Measurements from ENCODE around the gene KLC3. TPM values are rescaled to one million over a fixed set of nuclear protein-coding genes. Genes with fewer than 3 reads are reported as not detected.

Gene KLC3
- total RNA-seq, 1 donor from 2014 or later = not detected

DNA sequence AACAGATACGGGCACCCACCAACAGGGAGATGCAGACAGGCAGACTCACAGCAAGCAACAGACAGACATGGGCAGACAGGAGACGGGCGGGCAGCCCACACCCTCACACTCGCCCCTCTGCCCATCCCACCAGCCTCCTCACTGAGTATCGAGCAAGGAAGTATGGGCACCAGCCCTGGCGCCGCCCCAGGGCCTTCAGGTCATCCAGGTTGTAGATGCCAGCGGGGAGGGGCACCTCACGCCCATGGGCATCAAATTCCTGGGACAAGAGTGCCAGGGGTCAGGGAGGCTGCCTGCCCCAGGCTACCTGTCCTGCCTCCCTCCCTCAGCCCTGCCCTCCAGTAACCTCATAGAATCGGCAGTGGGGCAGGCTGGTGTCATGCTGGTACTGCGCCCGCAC lies 24.1 kb downstream of the KLC3 start:
- TF ChIP-seq, protein P1, sequence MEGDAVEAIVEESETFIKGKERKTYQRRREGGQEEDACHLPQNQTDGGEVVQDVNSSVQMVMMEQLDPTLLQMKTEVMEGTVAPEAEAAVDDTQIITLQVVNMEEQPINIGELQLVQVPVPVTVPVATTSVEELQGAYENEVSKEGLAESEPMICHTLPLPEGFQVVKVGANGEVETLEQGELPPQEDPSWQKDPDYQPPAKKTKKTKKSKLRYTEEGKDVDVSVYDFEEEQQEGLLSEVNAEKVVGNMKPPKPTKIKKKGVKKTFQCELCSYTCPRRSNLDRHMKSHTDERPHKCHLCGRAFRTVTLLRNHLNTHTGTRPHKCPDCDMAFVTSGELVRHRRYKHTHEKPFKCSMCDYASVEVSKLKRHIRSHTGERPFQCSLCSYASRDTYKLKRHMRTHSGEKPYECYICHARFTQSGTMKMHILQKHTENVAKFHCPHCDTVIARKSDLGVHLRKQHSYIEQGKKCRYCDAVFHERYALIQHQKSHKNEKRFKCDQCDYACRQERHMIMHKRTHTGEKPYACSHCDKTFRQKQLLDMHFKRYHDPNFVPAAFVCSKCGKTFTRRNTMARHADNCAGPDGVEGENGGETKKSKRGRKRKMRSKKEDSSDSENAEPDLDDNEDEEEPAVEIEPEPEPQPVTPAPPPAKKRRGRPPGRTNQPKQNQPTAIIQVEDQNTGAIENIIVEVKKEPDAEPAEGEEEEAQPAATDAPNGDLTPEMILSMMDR (conservative IDR thresholded peaks at IDR 0.05) = no peak
- DNase-seq (ENCODE audit: low read depth, low spot score) = no peak
- no peak overlapping the region for H3K4me3 Mint-ChIP-seq
- H3K9me3 Mint-ChIP-seq = no peaks in the 10 kb centered on the region
- no peaks in the 10 kb centered on the region for H3K36me3 Mint-ChIP-seq (ENCODE audit: low read depth)
- peaks cover 12% of the 10 kb centered on the region for H3K4me1 Mint-ChIP-seq
- no peaks in the 10 kb centered on the region for H3K27me3 Mint-ChIP-seq (ENCODE audit: low read depth)
- H3K27ac Mint-ChIP-seq (ENCODE audit: unreplicated experiment) = peak overlapping the region; percentile 67

DNA sequence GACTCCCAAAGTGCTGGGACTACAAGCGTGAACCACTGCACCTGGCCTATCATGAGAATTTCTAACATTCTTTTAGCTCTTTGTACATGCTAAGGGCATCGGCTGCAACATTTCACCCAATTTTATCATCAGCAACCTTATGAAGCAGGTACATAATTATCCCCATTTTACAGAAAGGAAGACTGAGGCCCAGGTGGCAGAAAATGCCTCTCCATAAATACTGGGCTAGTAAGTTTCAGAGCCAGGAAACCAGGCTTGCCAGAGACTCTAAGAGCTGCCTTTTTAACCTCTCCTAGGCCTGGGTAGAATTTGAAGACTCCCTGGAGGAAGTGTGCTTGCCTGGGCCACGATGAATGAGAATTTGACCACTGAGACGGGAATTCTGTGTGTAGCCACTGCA lies 27.6 kb downstream of the KLC3 start:
- peaks cover 22% of the 10 kb centered on the region for H3K4me1 Mint-ChIP-seq
- no peak overlapping the region for H3K27ac Mint-ChIP-seq (ENCODE audit: unreplicated experiment)
- no peaks in the 10 kb centered on the region for H3K36me3 Mint-ChIP-seq (ENCODE audit: low read depth)
- no peak for DNase-seq (ENCODE audit: low read depth, low spot score)
- H3K4me3 Mint-ChIP-seq = peak overlapping the region; percentile 20
- H3K27me3 Mint-ChIP-seq (ENCODE audit: low read depth) = no peaks in the 10 kb centered on the region
- H3K9me3 Mint-ChIP-seq = no peaks in the 10 kb centered on the region
- TF ChIP-seq, protein P1 (conservative IDR thresholded peaks at IDR 0.05) = no peak

DNA sequence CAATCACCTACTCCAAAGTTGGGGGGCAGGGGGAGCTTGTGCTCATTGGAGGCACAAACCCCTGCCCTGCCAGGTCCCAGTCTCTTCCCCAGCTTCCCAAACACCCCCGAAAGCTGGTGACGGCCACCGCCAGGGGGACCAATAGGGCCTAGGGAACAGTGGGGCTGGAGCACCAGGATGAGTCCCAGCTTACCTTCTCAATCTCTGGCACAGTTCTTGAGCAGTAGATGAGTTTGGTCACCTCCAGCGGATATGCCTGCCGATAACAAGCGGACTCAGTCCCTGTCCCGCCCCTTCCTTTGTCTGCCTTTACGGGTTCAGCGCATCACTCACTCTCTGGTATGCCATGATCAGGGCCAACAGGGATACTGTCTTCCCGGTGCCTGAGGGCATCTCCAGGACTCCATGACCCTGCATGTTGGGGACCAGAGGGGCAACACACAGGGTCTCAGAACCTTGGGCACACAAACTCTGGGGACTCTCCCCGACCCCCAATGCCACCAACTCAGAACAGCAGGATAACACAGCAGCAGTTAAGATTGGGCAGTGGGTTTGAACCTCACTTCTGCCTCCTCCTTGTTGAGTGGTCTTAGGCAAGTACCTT lies 28.3 kb downstream of the KLC3 start:
- Mint-ChIP-seq H3K27ac (ENCODE audit: unreplicated experiment) (peak overlapping the region; percentile 12), H3K27me3 (ENCODE audit: low read depth) (no peaks in the 10 kb centered on the region), H3K4me1 (peaks cover 22% of the 10 kb centered on the region), H3K4me3 (peak overlapping the region; percentile 86), H3K36me3 (ENCODE audit: low read depth) (no peaks in the 10 kb centered on the region), H3K9me3 (no peaks in the 10 kb centered on the region)
- TF ChIP-seq, protein P1 (conservative IDR thresholded peaks at IDR 0.05) = no peak
- no peak for DNase-seq (ENCODE audit: low read depth, low spot score)

DNA sequence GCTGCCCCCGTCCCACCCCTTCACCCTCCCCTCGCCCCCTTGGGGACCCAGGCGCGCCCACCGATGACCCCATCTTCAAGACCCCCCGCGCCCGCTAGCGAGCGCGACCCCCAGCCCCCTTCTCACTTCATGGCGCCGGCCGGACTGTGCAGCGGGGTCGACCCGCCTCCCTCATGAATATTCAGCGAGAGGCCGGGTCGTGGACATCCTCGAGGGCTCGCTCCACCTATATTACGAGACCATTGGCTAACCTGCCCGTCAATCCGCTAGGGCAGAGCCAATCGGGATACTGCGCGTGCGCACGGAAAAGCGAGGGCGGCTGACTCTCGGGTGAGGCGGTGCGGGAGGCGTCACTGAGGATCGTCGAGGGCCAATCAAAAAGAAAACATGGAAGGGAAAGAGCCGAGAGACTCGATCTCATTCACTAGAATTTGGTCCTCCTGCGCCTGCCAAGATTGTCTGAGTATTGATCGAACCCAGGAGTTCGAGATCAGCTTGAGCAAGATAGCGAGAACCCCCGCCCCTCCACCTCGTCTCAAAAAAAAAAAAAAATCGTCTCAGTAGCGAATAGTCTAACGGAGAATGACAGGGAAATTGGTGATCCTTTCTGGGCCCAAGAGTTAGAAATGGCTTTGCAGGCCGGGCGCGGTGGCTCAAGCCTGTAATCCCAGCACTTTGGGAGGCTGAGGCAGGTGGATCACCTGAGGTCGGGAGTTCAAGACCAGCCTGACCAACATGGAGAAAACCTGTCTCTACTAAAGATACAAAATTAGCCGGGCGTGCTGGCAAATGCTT lies 30.1 kb downstream of the KLC3 start, which contains the start of gene ERCC2:
TSS of gene ERCC2 (minus strand) at position 164 of the 795 bp plus-strand sequence. CDS start at position 131, 33 bp downstream.
- peak within 1 kb of the TSS; percentile 100 for H3K27ac Mint-ChIP-seq (ENCODE audit: unreplicated experiment)
- H3K9me3 Mint-ChIP-seq = no peaks in the 10 kb centered on the region
- H3K4me1 Mint-ChIP-seq = peaks cover 22% of the 10 kb centered on the region
- H3K27me3 Mint-ChIP-seq (ENCODE audit: low read depth) = no peaks in the 10 kb centered on the region
- DNase-seq (ENCODE audit: low read depth, low spot score) = peak; percentile 100
- peak within 1 kb of the TSS; percentile 91 for H3K4me3 Mint-ChIP-seq
- H3K36me3 Mint-ChIP-seq (ENCODE audit: low read depth) = no peaks in the 10 kb centered on the region
- TF ChIP-seq, protein P1 (conservative IDR thresholded peaks at IDR 0.05) = no peak

DNA sequence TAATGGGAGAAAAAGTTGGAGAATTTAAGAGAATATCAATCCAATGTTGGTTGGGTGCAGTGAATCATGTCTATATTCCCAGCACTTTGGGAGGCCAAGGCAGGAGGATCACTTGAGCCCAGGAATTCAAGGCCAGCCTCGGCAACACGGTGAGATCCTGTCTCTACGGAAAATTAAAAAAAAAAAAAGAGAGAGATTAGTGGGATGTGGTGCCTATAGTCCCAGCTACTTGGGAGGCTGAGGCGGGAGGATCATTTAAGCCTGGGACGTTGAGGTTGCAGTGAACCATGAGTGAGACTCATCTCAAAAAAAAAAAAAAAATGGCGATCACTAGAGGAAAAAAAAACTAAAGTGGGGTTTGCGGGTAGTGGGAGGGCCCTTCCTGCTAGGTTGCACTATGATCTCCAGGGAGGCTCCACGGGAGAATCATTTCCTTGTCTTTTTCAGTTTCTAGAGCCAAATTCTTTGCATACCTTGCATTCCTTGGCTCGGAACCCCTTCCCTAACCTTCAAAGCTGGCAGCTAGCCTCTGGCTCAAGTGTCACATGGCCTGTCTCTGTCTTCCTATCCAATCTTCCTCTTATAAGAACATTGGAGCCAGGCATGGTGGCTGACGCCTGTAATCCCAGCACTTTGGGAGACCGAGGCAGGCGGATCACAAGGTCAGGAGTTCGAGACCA lies 35.6 kb downstream of the KLC3 start:
- no peaks in the 10 kb centered on the region for H3K36me3 Mint-ChIP-seq (ENCODE audit: low read depth)
- H3K4me3 Mint-ChIP-seq = no peak overlapping the region
- no peaks in the 10 kb centered on the region for H3K9me3 Mint-ChIP-seq
- H3K4me1 Mint-ChIP-seq = peaks cover 4% of the 10 kb centered on the region
- H3K27me3 Mint-ChIP-seq (ENCODE audit: low read depth) = no peaks in the 10 kb centered on the region
- H3K27ac Mint-ChIP-seq (ENCODE audit: unreplicated experiment) = no peak overlapping the region
- TF ChIP-seq, protein P1 (conservative IDR thresholded peaks at IDR 0.05) = no peak
- DNase-seq (ENCODE audit: low read depth, low spot score) = no peak
